Dedifferentiated amniotic fluid mesenchymal stem cell (primary cell): ENCODE data around the gene LSAMP.

ENCODE experiments used
- DNase-seq: peaks from one replicate; pipeline ENCODE4 v3.0.0-alpha.2; 2016; ENCODE audit errors: extremely low spot score

Gene LSAMP

DNA sequence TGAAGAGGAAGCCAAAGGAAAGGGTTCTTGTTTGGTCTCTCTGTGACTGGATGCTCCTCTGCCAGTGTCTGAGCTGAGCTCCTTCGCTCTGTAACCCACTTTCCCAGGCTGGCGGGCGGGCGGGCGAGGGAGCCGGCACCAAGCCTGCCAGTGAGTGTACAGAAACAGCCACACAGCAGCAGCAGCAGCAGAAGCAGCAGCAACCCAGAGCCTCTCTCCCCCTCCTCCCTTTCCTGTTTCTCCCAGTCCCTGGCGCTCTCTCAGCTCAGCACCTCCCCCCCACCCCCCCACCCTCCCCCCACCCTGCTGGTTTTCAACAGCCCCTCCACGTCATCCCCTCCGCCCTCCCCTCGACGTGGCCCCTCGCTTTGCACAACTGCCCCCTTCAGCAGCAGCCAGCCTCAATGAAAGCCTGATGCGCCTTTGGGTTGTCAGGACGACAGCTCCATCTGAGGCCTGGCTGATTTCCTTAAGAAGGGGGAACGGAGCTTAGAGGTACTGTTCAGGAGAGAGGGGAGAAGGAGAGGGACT lies at the start of gene LSAMP:
TSS of gene LSAMP (minus strand) at position 177 of the 531 bp plus-strand sequence.
- DNase-seq: no peak

- no peak for DNase-seq
Measured at GRCh38 chr3:116492379-116492778, 47.1 kb upstream of the LSAMP start.

DNA sequence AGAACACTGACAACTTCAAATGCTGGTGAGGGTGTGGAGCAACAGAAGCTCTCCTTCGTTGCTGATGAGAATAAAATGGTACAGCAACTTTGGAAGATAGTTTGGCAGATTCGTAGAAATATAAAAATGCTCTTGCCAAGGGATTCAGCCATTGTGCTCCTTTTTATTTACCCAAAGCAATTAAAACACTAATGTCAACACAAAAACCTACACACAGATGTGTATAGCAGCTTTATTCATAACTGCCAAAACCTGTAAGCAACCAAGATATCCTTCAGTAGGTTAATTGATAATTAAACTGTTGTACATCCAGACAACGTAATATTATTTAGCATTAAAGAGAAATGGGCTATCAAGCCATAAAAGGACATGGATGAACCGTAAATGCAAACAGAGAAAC lies 37.8 kb upstream of the LSAMP start:
- no peak for DNase-seq

DNA sequence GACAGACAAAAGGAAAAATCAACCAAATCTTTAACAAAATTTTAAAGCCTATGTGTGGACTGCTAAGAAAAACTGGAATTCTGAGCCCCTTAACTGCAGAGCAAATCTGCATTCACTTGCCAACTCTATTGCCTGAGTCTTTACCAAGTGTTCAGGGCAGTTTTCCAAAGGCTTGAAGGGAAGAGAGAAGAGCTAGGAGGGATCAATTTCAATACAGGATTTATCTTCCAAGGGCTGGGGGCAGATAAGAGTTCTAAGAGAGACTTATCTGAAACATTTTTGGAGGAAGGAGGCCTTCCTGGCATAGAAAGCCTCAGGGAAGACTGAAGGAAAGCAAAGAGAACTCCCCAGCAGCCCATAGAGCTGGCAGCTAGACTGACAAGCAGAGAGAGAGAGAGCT lies 31.4 kb upstream of the LSAMP start:
- DNase-seq: no peak

DNA sequence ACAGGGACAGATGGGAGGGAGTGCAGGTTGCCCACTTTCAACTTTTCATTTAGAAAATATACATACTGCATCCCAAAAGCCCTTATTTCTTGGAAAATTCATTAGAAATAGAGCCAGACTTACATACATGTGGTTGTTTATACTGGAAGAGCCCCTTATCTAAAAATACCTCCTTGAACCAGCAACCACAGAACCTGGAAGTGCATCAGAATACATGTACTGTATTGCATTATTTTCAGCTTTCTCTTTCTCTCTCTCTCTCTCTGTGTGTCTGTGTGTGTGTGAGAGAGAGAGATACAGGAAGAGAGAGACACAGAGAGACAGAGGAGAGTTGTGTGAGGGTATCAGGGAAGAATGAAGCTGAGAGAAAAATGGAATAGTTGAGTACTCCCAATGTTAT lies 29.5 kb upstream of the LSAMP start:
- DNase-seq: no peak

GRCh38 chr3:116474032-116474780 lies 28.9 kb upstream of the LSAMP start:
- DNase-seq: no peak

DNA sequence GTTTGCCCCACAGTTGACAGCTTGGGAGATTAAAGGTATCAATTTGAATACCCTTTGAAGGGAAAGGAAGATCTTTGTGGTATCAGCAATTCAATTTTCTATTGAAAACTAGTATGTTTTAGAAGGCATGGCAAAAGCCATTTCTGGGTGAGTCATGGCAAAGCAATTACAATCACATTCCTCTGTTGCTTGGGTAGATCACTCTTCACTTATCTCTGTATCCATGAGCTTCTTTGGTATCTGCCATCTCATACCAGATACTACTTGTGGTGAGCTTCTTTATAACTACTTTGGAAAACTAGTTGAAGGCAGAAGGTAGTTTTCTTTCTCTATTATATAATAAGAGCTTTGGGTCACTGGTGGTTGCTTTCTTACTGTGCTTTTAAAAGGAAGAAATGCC lies 28.3 kb upstream of the LSAMP start:
- no peak for DNase-seq

DNA sequence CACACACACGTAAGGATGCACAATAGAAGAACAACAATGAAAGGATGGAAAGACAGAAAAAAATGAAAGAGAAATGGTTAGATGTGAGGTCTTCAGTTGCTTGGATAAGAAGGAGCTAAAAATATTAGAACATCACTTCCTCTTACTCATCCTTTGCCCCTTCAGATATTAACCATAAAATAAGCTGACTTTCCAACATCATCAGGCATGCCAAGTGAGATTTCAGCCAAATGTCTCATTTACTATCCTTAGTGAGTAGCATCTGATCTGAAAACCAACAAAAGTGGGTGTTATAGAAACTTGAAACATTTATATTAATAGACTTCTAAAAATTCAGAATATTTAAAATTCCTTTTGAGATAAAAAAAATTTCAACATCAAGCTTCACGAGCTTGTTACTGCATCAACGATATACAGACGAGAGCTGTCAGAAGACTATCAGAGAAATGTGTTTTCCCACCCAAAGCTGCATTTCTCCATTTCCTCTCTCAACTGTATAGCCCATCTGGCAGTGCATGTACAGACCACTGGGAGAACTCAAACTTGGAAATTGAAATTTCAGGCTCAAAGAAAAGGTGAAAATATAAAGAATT lies 25.4 kb upstream of the LSAMP start:
- no peak for DNase-seq

- no peak for DNase-seq
Measured at GRCh38 chr3:116469546-116469945, 24.3 kb upstream of the LSAMP start.

DNA sequence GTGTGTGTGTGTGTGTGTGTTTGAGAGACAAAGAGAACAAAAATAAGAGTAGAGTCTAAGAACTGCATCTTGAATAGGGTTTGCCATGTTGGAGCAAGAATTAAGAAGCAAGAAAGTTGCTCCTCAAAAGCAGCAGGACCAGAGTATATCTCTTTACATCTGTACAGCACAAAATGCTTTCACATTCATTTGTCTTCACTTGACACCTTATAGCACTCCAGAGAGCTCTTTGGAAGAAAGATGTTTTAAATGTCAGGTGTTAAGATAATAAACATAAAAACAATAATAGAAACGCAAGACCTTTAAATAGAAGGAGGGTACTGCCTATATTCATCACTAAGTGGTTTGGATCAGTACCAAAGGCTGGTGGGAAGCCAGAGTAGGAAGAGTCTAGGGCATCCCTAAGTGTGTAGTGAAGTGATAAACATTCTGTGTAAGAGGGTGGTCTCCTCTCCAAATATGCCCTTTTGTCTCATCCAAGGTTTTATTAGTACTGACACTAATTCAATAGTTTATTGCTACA lies 19.1 kb upstream of the LSAMP start:
- DNase-seq: no peak

GRCh38 chr3:116453666-116454346 lies 8.5 kb upstream of the LSAMP start:
- DNase-seq: no peak

- no peak for DNase-seq
Measured at GRCh38 chr3:116449546-116450350, 4.5 kb upstream of the LSAMP start.

DNA sequence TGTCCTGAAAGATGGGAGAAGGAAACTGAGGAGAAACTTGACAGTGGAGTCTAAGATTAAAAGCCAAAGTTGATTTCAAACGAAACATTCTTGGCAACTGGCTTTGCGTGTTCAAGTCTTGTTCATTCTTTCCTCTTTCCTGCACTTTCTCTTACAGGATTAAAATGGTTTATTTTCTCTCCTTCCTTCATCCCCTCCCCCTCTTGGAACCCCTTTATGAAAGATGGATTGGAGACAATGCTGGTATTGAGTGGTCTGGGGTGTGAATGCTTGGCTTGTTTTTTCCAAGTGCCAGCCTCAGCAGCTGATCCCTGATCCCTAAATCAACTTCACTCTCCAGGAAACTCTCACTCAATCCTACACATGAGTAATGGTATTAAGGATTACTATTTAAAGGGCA lies 703 bp upstream of the LSAMP start:
- no peak for DNase-seq

- DNase-seq: no peak
Measured at GRCh38 chr3:116444819-116445310, 422 bp downstream of the LSAMP start.

- DNase-seq: no peak
Measured at GRCh38 chr3:116444115-116444747, 1.1 kb downstream of the LSAMP start.

GRCh38 chr3:116443191-116443661 lies 2.1 kb downstream of the LSAMP start:
- DNase-seq: no peak

GRCh38 chr3:116442331-116443021 lies 2.8 kb downstream of the LSAMP start:
- DNase-seq: no peak

- DNase-seq: no peak
Measured at GRCh38 chr3:116441652-116442051, 3.6 kb downstream of the LSAMP start.

- no peak for DNase-seq
Measured at GRCh38 chr3:116440196-116440595, 5.1 kb downstream of the LSAMP start.

GRCh38 chr3:116433552-116433951 lies 11.7 kb downstream of the LSAMP start:
- no peak for DNase-seq
